Ramos (cell line): ENCODE results near the gene RO60.

ENCODE experiments used
- in situ Hi-C: fragments of 300-500 bp; cut with MboI; formaldehyde crosslinking; loops from one replicate; pipeline ENCODE4 v1.14.3; 2022; ENCODE audit warnings: low sequenced_read_pairs; ENCODE audit not compliant: unreplicated experiment

The RO60 gene

DNA sequence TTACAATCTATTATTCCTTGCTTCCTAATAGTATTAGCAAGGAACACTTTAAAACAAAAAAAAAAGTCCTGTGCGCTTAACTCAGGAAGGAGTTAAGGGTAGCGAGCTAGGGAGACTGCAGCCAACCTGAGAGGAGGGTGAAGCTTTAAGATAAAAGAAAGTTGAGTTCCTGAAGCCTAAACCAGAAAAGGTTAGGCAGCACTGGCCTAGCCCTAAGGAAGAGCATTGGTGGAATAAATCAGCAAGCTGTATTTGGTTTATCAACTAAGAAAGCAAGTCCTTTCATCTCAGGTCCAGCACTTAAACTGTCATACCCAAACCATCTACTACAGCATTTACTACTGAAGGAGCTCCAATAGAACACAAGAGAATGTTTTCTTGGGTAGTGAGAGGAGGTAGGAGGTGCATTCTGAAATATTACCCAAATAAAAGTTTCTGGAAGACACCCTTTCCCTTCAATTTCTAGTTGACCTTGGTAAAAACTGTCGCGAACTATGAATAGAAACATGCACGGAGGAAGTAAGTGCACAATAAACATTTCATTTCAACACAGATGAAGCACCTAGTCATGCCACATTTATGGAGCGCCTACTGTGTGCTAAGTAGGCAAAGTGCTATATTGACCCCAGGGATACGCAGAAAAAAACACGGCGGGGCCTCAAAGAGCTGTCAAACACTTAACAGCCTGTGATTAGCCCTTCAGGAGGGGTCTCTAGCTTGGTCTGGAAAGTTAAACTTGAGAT is 44.5 kb downstream of the RO60 start:
- in situ Hi-C loops, result no loop called here

DNA sequence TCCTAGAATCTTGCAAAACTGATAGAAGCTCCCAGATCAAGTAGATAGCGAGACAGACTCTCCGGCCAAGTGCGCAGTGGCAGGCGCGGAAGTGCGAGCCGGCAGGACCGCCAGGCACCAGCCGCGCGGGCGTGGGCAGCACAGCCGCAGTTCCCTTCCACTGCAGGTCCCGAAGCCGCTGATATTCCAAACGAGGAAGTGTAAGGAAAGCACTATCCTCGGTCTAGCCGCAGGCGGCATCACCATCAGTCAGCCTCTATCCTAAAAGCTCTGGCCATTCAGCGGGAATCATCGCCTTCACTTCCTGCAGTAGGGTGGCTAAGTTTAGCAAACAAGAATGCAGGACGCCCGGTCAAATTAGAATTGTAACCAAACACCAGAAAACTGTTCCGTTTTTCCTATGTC is 45.1 kb downstream of the RO60 start:
- in situ Hi-C loops, result no loop called here

DNA sequence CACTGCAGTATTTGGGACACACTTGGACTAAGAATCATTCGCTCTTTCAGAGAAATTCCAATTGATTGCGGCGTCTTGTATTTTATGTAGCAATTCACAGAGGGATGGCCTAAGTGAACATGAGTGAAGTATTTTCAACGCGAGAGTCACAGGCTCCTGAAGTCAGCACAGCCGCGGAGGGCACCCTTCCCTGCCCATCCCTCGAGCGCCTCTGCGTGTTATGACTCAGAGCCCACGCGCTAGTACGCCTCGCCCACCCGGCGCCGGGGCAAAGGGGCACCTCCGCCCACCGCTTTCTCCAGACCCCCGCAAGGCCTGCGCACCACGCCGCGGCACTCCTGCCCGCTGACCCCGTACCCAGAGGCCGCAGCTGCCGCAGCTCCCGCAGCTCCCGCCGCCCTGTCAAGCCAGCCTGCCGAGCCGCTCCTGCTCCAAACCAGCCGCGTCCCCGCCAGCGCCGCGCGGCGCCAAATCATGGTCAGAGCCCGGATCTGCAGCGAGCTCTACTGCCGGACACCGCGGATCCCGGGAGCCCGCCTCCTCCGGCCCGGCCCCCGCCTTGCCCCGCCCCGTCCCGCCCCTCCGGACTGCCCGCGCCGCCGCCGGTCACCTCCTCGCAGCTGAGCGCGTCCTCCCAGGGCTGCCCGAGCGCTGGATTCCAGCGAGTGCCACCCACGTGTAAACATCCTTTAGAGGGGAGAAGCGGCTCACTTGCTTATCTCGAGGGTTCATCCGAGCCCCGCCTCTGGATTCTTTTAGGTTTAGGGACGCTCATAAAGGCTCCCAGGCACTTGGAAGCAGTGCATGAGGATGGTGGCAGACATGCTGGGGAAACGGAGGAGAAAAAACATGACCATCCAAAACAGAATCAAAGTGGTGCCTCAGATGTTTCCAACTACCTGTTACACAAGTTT is 45.8 kb downstream of the RO60 start, which contains the start of gene GLRX2:
Gene GLRX2, minus strand, starts transcription at position 508 of the 914 bp plus-strand sequence. Its CDS starts 32 bp downstream, at position 476.
- in situ Hi-C loops, result no loop called here

DNA sequence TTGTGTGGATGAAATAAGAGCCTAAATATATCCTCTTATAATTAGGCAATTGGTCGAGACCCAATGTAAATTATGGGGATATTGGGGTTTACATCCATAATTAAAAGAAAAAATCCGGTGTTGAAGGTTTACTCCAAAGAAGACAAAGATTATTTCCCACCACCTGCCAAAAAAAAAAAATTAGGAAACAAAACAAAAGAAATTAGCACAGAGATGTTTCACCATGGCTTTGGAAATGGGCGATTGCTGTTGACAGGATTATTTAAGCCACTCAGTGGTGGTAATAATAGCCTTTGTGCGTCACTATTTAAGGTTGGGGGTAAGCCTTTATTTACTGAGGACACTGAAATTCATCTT is 46.4 kb downstream of the RO60 start:
- in situ Hi-C loops, result no loop called here

DNA sequence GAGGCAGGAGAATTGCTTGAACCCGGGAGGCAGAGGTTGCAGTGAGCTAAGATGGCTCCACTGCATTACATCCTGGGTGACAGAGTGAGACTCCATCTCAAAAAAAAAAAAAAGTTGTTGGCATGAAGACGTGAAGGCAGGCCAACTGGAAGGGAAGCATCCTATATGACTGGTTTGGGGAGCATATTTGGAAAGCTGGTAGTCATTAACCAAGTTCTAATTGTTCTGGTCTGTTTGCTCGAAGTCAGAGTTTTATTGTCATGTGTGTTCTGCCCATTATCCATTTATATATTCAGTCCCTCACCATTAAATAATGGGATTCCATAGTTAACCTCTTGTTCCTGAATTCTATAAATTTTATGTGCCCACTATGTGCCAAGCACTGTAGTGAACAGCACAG is 49.1 kb downstream of the RO60 start:
- in situ Hi-C loops, result no loop called here
